Measurements from ENCODE around the gene CBLC. TPM values are rescaled to one million over a fixed set of nuclear protein-coding genes. Genes with fewer than 3 reads are reported as not detected.

Gene CBLC
- total RNA-seq, 6 experiments from 2014 or later: not detected

- DNase-seq: peak; percentile 97
- Mint-ChIP-seq H3K27ac (peak within 1 kb of the TSS; percentile 97), H3K27me3 (ENCODE audit: insufficient read depth) (peaks cover 11% of the 10 kb centered on the region), H3K9me3 (no peaks in the 10 kb centered on the region), H3K36me3 (ENCODE audit: low read depth) (peaks cover 9% of the 10 kb centered on the region), H3K4me1 (ENCODE audit: low read depth) (peaks cover 34% of the 10 kb centered on the region), H3K4me3 (peak within 1 kb of the TSS; percentile 95)
- peak; percentile 77 for TF ChIP-seq CTCF (IDR thresholded peaks at IDR 0.05)
These were observed 68.1 kb downstream of the CBLC start, which contains the start of gene NECTIN2 for GRCh38 chr19:44845612-44846454. TSS of gene NECTIN2 (plus strand) at chr19:44846297. CDS start at chr19:44846526, 229 bp downstream.

GRCh38 chr19:44846455-44847143, 68.9 kb downstream of the CBLC start:
- Mint-ChIP-seq H3K4me3 (peak overlapping the region; percentile 95), H3K4me1 (ENCODE audit: low read depth) (peaks cover 34% of the 10 kb centered on the region), H3K36me3 (ENCODE audit: low read depth) (peaks cover 9% of the 10 kb centered on the region), H3K27me3 (ENCODE audit: insufficient read depth) (peaks cover 8% of the 10 kb centered on the region), H3K9me3 (no peaks in the 10 kb centered on the region), H3K27ac (peak overlapping the region; percentile 97)
- no peak for DNase-seq
- TF ChIP-seq CTCF (IDR thresholded peaks at IDR 0.05): no peak

- peaks cover 9% of the 10 kb centered on the region for H3K36me3 Mint-ChIP-seq (ENCODE audit: low read depth)
These were observed 69.7 kb downstream of the CBLC start for GRCh38 chr19:44847144-44848035.

GRCh38 chr19:44848036-44848811, 70.5 kb downstream of the CBLC start:
- H3K27me3 Mint-ChIP-seq (ENCODE audit: insufficient read depth): peaks cover 8% of the 10 kb centered on the region
- peak; percentile 44 for DNase-seq
- peaks cover 9% of the 10 kb centered on the region for H3K36me3 Mint-ChIP-seq (ENCODE audit: low read depth)
- H3K27ac Mint-ChIP-seq: peak overlapping the region; percentile 97
- H3K4me1 Mint-ChIP-seq (ENCODE audit: low read depth): peaks cover 38% of the 10 kb centered on the region
- peak overlapping the region; percentile 95 for H3K4me3 Mint-ChIP-seq
- no peaks in the 10 kb centered on the region for H3K9me3 Mint-ChIP-seq
- TF ChIP-seq CTCF (IDR thresholded peaks at IDR 0.05): no peak

More at GRCh38 chr19:44847144-44848035, 69.7 kb downstream of the CBLC start:
- peak overlapping the region; percentile 95 for H3K4me3 Mint-ChIP-seq
- H3K4me1 Mint-ChIP-seq (ENCODE audit: low read depth): peaks cover 35% of the 10 kb centered on the region
- no peak for TF ChIP-seq CTCF (IDR thresholded peaks at IDR 0.05)
- no peaks in the 10 kb centered on the region for H3K9me3 Mint-ChIP-seq
- peak; percentile 44 for DNase-seq
- peak overlapping the region; percentile 97 for H3K27ac Mint-ChIP-seq
- peaks cover 8% of the 10 kb centered on the region for H3K27me3 Mint-ChIP-seq (ENCODE audit: insufficient read depth)

All from HFFc6 (cell line).